PC-3 (cell line): Measurements from ENCODE around the gene LLGL2.

Experiments used
- CTCF ChIP-seq: fragments of 300-600 bp; sonication (generic); conservative IDR thresholded peaks from 2 replicates; pipeline ENCODE4 v1.5.1; 2017; ENCODE audit warnings: antibody characterized with exemption, low read depth, mild to moderate bottlenecking, low read length
- EZH2 ChIP-seq: fragments of 300-600 bp; sonication (generic); IDR thresholded peaks from one replicate; pipeline ENCODE4 v1.6.1; 2017; ENCODE audit warnings: antibody characterized with exemption, mild to moderate bottlenecking, low read length; ENCODE audit not compliant: unreplicated experiment

- TF ChIP-seq CTCF (no peak), EZH2 (no peak)
These were observed 33.8 kb upstream of the LLGL2 start for GRCh38 chr17:75491680-75492079.
